PC-3 (cell line): ENCODE measurements around the gene TEX11. TPM values are rescaled to one million over a fixed set of nuclear protein-coding genes. Genes with fewer than 3 reads are reported as not detected.
A peak's percentile ranks its signal among the peaks of the same experiment; 100 is the strongest.

Source experiments
- ATAC-seq: fragments of 200-7000 bp; cut with Tn5 transposase; 2 replicates; pipeline ENCODE4 v1.9.1; 2020; ENCODE audit warnings: mild to moderate bottlenecking, moderate library complexity
- BruUV-seq: library from RNA; stranded (reverse); fragments of 400-500 nt; replicated peaks from 2 replicates; lab custom pipeline; 2021; lab: Mats Ljungman, UMichigan
- CTCF ChIA-PET: fragments of 300-600 bp; sonication (Branson Sonifier 250); formaldehyde crosslinking; loops from one replicate; lab custom pipeline; 2022; ENCODE audit warnings: antibody characterized with exemption; lab: Charles Lee
- POLR2A ChIA-PET: fragments of 300-600 bp; sonication (Branson Sonifier 250); formaldehyde crosslinking; loops from one replicate; lab custom pipeline; 2022; ENCODE audit warnings: antibody characterized with exemption; ENCODE audit not compliant: unreplicated experiment; lab: Charles Lee
- DNase-seq: peaks from one replicate; pipeline ENCODE4 v3.0.0-alpha.2; 2015
- H2AFZ ChIP-seq: fragments of 300-600 bp; sonication (generic); 2 replicates; pipeline ENCODE4 v1.6.0; 2016; ENCODE audit warnings: antibody characterized with exemption, low read length
- H3F3A ChIP-seq: fragments of 300-600 bp; sonication (generic); one replicate; pipeline ENCODE4 v1.6.0; 2017; ENCODE audit warnings: antibody characterized with exemption, low read length, control low read depth, mild to moderate bottlenecking; ENCODE audit not compliant: unreplicated experiment
- H3K27ac ChIP-seq: fragments of 300-600 bp; sonication (generic); 2 replicates; pipeline ENCODE4 v1.5.1; 2016; ENCODE audit warnings: mild to moderate bottlenecking, low read length
- H3K27me3 ChIP-seq: fragments of 300-600 bp; sonication (generic); 2 replicates; pipeline ENCODE4 v1.6.1; 2016; ENCODE audit warnings: low read length, mixed read lengths
- H3K36me3 ChIP-seq: fragments of 300-600 bp; sonication (generic); 2 replicates; pipeline ENCODE4 v1.6.1; 2016; ENCODE audit warnings: low read depth, mixed run types, low read length, mixed read lengths
- H3K4me1 ChIP-seq: fragments of 300-600 bp; sonication (generic); 2 replicates; pipeline ENCODE4 v1.5.1; 2016; ENCODE audit warnings: low read length; ENCODE audit not compliant: insufficient read depth
- H3K4me2 ChIP-seq: fragments of 300-600 bp; sonication (generic); 2 replicates; pipeline ENCODE4 v1.6.0; 2016; ENCODE audit warnings: low read length
- H3K4me3 ChIP-seq: fragments of 300-600 bp; sonication (generic); 2 replicates; pipeline ENCODE4 v1.5.1; 2016; ENCODE audit warnings: mild to moderate bottlenecking, low read length, mixed read lengths
- H3K79me2 ChIP-seq: fragments of 300-600 bp; sonication (generic); 2 replicates; pipeline ENCODE4 v1.6.1; 2017; ENCODE audit warnings: low read length, mixed read lengths
- H3K9ac ChIP-seq: fragments of 300-600 bp; sonication (generic); 2 replicates; pipeline ENCODE4 v1.6.0; 2016; ENCODE audit warnings: mild to moderate bottlenecking, low read length
- H3K9me2 ChIP-seq: fragments of 300-600 bp; sonication (generic); replicated peaks from 2 replicates; pipeline ENCODE4 v1.6.1; 2016; ENCODE audit warnings: mixed run types, low read length, mixed read lengths
- H3K9me3 ChIP-seq: fragments of 300-600 bp; sonication (generic); 2 replicates; pipeline ENCODE4 v1.6.1; 2016; ENCODE audit warnings: low read length, mixed read lengths
- H4K20me1 ChIP-seq: fragments of 300-600 bp; sonication (generic); 2 replicates; pipeline ENCODE4 v1.6.1; 2016; ENCODE audit warnings: low read length, mixed read lengths
- CTCF ChIP-seq: fragments of 300-600 bp; sonication (generic); conservative IDR thresholded peaks from 2 replicates; pipeline ENCODE4 v1.5.1; 2017; ENCODE audit warnings: antibody characterized with exemption, low read depth, mild to moderate bottlenecking, low read length
- EZH2 ChIP-seq: fragments of 300-600 bp; sonication (generic); IDR thresholded peaks from one replicate; pipeline ENCODE4 v1.6.1; 2017; ENCODE audit warnings: antibody characterized with exemption, mild to moderate bottlenecking, low read length; ENCODE audit not compliant: unreplicated experiment
- EZH2phosphoT487 ChIP-seq: fragments of 300-600 bp; sonication (generic); IDR thresholded peaks from 2 replicates; pipeline ENCODE4 v1.6.1; 2018; ENCODE audit warnings: mild to moderate bottlenecking, antibody characterized with exemption, low read length, borderline replicate concordance
- intact Hi-C: fragments of 100-400 bp; cut with micrococcal nuclease; formaldehyde crosslinking; loops from 2 replicates; pipeline ENCODE4 v1.9.0; 2023
- total RNA-seq: library from RNA; depleted of rRNA; stranded (reverse); fragments of >200 nt; gene quantifications from 2 replicates; pipeline ENCODE4 v1.2.3, GENCODE V29; 2014; rRNA removed

Gene TEX11
- total RNA-seq, 1 experiment from 2014 or later, result not detected

GRCh38 chrX:70479247-70479921, 429.1 kb downstream of the TEX11 start:
- Histone ChIP-seq H3K4me1 (peaks cover 68% of the 10 kb centered on the region), H2AFZ (no peak overlapping the region), H3K27ac (peak overlapping the region; percentile 99), H3K9me2 (no peaks in the 10 kb centered on the region), H3K9me3 (no peaks in the 10 kb centered on the region), H3K36me3 (peaks cover 15% of the 10 kb centered on the region; the same call in 1 of the 2 replicates), H3K4me2 (peak overlapping the region; percentile 78), H3K9ac (peak overlapping the region; percentile 75), H3F3A (peaks cover 8% of the 10 kb centered on the region), H3K4me3 (peak overlapping the region; percentile 52), H3K79me2 (peaks cover 45% of the 10 kb centered on the region), H4K20me1 (no peaks in the 10 kb centered on the region), H3K27me3 (no peaks in the 10 kb centered on the region)
- BruUV-seq, result no TSS peak
- intact Hi-C loops, result loop anchor here (1.0 kb wide), 1 partner anchor 25 kb away; no protein-coding TSS in a partner anchor
- TF ChIP-seq EZH2 (no peak), EZH2phosphoT487 (no peak), CTCF (no peak)
- DNase-seq, result peak; percentile 88
- ChIA-PET CTCF (interaction anchor here (1.5 kb wide), 1 partner anchor 75 kb away, joined by 7 read pairs; no protein-coding TSS in a partner anchor), POLR2A (interaction anchor here (0.6 to 1.2 kb wide), 5 partner anchors 28 to 887 kb away, joined by 3 to 17 read pairs (median 5); partner anchors contain the start of gene TAF1)
- ATAC-seq, result peak; percentile 74

Other genes with a start within 250 kb of the TEX11 start
- not detected in 2 replicates for gene SLC7A3, start 22.4 kb upstream of the TEX11 start, total RNA-seq
- 43.9 and 48.4 TPM in 2 replicates for gene SNX12, start 159.6 kb upstream of the TEX11 start, total RNA-seq
- 5.1 and 5.6 TPM in 2 replicates for gene FOXO4, start 187.1 kb upstream of the TEX11 start, total RNA-seq
- gene CXorf65, start 198.0 kb upstream of the TEX11 start, total RNA-seq, result not detected in 2 replicates
- gene IL2RG, start 202.9 kb upstream of the TEX11 start, total RNA-seq, result not detected in 2 replicates
- 28.1 and 45.8 TPM in 2 replicates for gene MED12, start 209.9 kb upstream of the TEX11 start, total RNA-seq
- gene NLGN3, start 236.1 kb upstream of the TEX11 start, total RNA-seq, result 0.23 and 0.29 TPM in 2 replicates